ENCODE data around the gene KCNJ6.

DNA sequence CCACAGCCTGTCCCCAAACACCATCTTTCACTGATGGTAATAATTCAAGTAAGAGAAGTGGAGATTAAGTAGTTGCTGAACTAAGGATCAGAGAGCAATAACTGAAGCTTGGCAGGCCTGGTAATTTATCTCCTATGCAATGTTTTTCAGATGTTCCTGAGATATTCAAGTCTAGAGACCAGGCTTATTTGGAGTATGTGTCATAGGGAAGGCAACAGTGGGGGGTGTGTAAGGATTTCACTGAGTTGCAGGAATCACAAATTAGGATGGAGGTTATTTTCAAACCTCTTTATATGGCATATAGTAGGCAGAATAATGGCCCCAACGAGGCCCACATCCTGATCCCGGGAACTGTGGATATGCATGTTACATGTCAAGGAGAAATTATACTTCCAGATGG lies 171.7 kb downstream of the KCNJ6 start:
- no peak for TF ChIP-seq EZH2 (IDR thresholded peaks at IDR 0.05; ENCODE audit: insufficient read depth, low read length)
- TF ChIP-seq, protein P1, sequence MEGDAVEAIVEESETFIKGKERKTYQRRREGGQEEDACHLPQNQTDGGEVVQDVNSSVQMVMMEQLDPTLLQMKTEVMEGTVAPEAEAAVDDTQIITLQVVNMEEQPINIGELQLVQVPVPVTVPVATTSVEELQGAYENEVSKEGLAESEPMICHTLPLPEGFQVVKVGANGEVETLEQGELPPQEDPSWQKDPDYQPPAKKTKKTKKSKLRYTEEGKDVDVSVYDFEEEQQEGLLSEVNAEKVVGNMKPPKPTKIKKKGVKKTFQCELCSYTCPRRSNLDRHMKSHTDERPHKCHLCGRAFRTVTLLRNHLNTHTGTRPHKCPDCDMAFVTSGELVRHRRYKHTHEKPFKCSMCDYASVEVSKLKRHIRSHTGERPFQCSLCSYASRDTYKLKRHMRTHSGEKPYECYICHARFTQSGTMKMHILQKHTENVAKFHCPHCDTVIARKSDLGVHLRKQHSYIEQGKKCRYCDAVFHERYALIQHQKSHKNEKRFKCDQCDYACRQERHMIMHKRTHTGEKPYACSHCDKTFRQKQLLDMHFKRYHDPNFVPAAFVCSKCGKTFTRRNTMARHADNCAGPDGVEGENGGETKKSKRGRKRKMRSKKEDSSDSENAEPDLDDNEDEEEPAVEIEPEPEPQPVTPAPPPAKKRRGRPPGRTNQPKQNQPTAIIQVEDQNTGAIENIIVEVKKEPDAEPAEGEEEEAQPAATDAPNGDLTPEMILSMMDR (IDR thresholded peaks at IDR 0.05; ENCODE audit: insufficient read depth, low read depth, low read length) = no peak

All from astrocyte (in vitro differentiated cells and primary cell).